Fibroblast of mammary gland (primary cell): Measurements from ENCODE around the gene FAM217A.

Experiments used
- DNase-seq: peaks from one replicate; pipeline ENCODE4 v3.0.0-alpha.2; 2010; ENCODE audit warnings: low read depth
- H3K4me3 ChIP-seq: 2 replicates; pipeline ENCODE4 v1.5.1; 2011; ENCODE audit warnings: low read depth, mild to moderate bottlenecking, low read length, moderate library complexity; ENCODE audit not compliant: control insufficient read depth
- TF ChIP-seq, protein P1 (sequence below): conservative IDR thresholded peaks from 2 replicates; pipeline ENCODE4 v1.5.1; 2011; ENCODE audit warnings: low read depth, low read length, inconsistent platforms; ENCODE audit not compliant: control insufficient read depth, insufficient read depth

Gene FAM217A

GRCh38 chr6:4041480-4041879, 37.5 kb downstream of the FAM217A start:
- no peak for DNase-seq
- no peak overlapping the region for H3K4me3 ChIP-seq
- TF ChIP-seq, protein P1, sequence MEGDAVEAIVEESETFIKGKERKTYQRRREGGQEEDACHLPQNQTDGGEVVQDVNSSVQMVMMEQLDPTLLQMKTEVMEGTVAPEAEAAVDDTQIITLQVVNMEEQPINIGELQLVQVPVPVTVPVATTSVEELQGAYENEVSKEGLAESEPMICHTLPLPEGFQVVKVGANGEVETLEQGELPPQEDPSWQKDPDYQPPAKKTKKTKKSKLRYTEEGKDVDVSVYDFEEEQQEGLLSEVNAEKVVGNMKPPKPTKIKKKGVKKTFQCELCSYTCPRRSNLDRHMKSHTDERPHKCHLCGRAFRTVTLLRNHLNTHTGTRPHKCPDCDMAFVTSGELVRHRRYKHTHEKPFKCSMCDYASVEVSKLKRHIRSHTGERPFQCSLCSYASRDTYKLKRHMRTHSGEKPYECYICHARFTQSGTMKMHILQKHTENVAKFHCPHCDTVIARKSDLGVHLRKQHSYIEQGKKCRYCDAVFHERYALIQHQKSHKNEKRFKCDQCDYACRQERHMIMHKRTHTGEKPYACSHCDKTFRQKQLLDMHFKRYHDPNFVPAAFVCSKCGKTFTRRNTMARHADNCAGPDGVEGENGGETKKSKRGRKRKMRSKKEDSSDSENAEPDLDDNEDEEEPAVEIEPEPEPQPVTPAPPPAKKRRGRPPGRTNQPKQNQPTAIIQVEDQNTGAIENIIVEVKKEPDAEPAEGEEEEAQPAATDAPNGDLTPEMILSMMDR = no peak

DNA sequence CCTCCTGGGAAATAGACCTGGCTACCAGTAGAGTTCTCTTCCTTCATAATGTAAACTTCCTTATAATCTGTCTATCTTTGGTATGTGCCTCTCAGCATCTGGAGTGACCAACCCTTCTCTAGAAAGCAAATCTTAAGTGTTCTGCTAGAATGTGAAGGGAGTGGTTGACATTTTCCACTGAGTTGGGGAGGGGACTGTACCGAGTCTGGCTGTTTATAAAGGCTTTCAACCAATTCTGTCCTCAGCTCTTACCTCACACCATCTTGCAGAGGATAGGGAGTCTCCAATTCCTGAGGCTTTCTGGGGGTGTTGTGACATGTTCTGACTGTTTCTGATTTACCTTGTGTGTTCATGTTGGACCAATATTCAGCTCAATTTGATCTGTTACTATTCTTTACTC, 39.6 kb downstream of the FAM217A start:
- no peak for DNase-seq
- TF ChIP-seq, protein P1 = no peak
- no peak overlapping the region for H3K4me3 ChIP-seq

DNA sequence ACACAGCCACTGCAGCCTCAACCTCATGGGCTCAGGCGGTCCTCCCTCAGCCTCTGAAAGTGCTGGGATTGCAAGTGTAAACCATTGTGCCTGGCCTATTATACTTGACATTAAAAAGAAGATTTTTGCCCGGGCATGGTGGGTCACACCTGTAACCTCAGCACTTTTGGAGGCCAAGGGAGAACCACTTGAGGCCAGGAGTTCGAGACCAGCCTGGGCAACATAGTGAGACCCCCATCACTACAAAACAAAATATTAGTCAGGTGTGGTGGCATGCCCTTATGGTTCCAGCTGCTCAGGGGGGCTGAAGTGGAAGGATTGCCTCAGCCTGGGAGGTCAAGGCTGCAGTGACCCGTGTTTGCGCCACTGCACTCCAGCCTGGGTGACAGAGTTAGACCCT, 42.4 kb downstream of the FAM217A start:
- TF ChIP-seq, protein P1 = no peak
- no peak for DNase-seq
- no peak overlapping the region for H3K4me3 ChIP-seq

DNA sequence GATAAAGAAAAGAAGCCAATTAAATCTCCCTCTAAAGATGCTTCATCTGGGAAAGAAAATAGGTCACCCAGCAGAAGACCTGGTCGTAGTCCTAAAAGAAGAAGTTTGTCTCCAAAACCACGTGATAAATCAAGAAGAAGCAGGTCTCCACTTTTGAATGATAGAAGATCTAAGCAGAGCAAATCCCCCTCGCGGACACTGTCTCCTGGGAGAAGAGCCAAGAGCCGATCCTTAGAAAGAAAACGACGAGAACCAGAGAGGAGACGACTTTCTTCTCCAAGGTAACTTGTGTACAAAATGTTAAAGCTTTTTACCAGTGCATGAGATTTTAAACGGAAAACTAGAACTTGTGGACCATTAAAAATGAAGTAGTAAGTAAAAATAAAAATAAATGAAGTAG, 46.5 kb downstream of the FAM217A start:
- no peak for DNase-seq
- TF ChIP-seq, protein P1 = no peak
- no peak overlapping the region for H3K4me3 ChIP-seq

DNA sequence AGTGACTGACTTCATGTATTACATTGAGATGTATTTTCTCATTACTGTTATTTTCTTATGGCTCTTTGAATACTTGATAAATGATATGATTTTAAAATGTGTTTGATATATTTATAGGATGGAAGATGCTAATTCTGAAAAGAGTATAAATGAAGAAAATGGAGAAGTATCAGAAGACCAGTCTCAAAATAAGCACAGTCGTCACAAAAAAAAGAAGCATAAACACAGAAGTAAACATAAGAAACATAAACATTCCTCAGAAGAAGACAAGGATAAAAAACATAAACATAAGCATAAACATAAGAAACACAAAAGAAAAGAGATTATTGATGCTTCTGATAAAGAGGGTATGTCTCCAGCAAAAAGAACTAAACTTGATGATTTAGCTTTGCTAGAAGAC, 47.5 kb downstream of the FAM217A start:
- TF ChIP-seq, protein P1 = no peak
- no peak for DNase-seq
- no peak overlapping the region for H3K4me3 ChIP-seq

DNA sequence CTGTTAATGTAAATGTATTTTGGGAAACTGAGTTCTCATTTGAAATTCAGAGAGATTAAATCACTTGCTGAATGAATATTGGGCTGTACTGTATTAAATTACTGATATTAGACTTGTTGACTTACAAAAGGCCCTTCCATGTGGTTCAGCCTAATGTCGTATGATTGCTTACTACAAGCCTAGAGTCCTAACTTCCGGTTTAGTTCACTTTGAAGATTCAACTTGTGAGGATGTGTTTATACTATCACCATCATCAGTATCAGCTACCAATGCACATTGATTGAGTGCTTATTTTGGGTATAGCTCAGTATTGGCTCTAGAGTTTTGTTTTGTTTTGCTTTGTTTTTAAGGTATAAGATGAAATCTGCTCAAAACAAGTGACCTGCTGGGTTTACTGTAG, 48.3 kb downstream of the FAM217A start:
- TF ChIP-seq, protein P1 = no peak

GRCh38 chr6:4029687-4030086, 49.2 kb downstream of the FAM217A start:
- no peak overlapping the region for H3K4me3 ChIP-seq
- DNase-seq = no peak
- TF ChIP-seq, protein P1 = no peak

More for the DNA sequence above, 48.3 kb downstream of the FAM217A start:
- no peak for DNase-seq
- H3K4me3 ChIP-seq = no peak overlapping the region
